IMR-90 (cell line): ENCODE measurements around the gene FABP2.
"Not testable (repeated sequence)": the region's sequence is repeated elsewhere in the genome, so short reads cannot be mapped to it uniquely, and the experiment has no call there.

Experiments used
- MAZ ChIP-seq: IDR thresholded peaks from 2 replicates; pipeline ENCODE4 v1.6.1; 2012; ENCODE audit warnings: low read depth, mild to moderate bottlenecking, low read length, improper control_type of control experiment, moderate library complexity, borderline replicate concordance
- POLR2A ChIP-seq: IDR thresholded peaks from 2 replicates; pipeline ENCODE4 v1.6.1; 2012; ENCODE audit warnings: mild to moderate bottlenecking, low read depth, low read length
- TF ChIP-seq, protein P1 (sequence below): conservative IDR thresholded peaks from 2 replicates; pipeline ENCODE4 v1.5.1; 2012; ENCODE audit warnings: mild to moderate bottlenecking, low read depth, low read length, improper control_type of control experiment

DNA sequence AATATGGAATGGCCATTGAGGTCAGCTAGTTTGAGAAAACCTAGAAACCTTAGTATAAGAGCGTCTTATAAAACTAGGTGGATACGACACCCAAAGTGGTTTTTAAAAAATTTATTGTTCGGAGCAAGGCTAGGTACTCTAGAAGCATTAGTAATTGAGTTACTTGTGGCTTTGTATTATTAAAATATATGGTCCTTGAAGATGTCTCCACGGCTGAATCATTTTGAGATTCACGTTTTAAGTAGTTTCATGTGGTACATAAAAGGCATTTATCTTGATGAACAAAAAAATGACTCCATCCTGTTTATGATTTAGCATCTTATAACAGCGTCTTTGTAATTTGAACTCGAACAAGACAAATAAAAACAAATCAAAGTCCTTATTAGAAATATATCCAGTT lies 44.9 kb upstream of the FABP2 start:
- TF ChIP-seq, protein P1, sequence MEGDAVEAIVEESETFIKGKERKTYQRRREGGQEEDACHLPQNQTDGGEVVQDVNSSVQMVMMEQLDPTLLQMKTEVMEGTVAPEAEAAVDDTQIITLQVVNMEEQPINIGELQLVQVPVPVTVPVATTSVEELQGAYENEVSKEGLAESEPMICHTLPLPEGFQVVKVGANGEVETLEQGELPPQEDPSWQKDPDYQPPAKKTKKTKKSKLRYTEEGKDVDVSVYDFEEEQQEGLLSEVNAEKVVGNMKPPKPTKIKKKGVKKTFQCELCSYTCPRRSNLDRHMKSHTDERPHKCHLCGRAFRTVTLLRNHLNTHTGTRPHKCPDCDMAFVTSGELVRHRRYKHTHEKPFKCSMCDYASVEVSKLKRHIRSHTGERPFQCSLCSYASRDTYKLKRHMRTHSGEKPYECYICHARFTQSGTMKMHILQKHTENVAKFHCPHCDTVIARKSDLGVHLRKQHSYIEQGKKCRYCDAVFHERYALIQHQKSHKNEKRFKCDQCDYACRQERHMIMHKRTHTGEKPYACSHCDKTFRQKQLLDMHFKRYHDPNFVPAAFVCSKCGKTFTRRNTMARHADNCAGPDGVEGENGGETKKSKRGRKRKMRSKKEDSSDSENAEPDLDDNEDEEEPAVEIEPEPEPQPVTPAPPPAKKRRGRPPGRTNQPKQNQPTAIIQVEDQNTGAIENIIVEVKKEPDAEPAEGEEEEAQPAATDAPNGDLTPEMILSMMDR: not testable (repeated sequence)
- TF ChIP-seq POLR2A, MAZ: not testable (repeated sequence)
